Ureter (tissue), 1 donor: ENCODE results near the gene DDX11. TPM values are rescaled to one million over a fixed set of nuclear protein-coding genes. Genes with fewer than 3 reads are reported as not detected.
"Not testable (repeated sequence)": the region's sequence is repeated elsewhere in the genome, so short reads cannot be mapped to it uniquely, and the experiment has no call there.

ENCODE experiments used
- DNase-seq: peaks from one replicate; pipeline ENCODE4 v3.0.0-alpha.2; 2020; ENCODE audit warnings: low spot score
- total RNA-seq: library from RNA; stranded (reverse); gene quantifications from one replicate; pipeline ENCODE4 v1.2.4, GENCODE V29; 2023
- donor health status: DM: yes; HTN: yes; CAD: no.

Gene DDX11
- total RNA-seq, 1 donor from 2014 or later: 37.8 TPM

DNA sequence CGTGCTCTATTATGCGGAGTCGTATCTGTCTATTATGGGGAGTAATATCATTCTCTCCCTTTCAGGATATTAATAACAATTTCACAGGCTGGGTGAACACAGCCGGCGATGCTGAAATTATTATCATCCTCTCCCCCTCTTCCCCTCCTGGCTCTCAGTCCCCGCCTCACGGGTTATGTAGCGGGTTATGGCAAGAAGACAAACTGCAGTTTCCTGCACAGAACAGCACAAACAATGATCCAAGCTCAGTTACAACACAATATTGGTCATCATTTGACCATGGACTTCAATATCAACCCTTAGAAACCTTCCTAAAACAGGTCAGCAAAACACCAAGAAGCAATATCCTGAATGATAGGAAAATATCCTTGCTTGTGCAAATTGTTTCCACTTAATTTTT lies 50.5 kb downstream of the DDX11 start:
- DNase-seq: not testable (repeated sequence)

DNA sequence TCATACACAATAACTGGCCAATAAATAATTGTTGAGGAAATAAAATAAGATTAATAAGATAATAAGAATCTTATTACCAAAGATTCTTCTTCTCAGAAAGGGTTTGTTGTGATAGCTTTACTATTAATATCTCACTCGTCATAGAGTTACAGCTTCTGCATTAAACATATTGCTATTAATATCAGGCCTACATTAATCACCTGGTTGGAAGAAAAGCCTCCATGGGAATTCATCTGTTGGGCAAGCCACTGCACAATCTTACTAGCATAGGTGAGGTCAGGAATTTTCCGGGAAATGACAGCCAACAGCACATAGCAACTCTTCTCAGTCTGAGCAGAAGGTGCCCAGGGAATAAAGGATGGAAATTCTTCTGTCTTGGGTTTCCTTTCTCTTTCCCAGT lies 51.5 kb downstream of the DDX11 start:
- not testable (repeated sequence) for DNase-seq

- not testable (repeated sequence) for DNase-seq
Observed at GRCh38 chr12:31127209-31127848, 53.7 kb downstream of the DDX11 start.

DNA sequence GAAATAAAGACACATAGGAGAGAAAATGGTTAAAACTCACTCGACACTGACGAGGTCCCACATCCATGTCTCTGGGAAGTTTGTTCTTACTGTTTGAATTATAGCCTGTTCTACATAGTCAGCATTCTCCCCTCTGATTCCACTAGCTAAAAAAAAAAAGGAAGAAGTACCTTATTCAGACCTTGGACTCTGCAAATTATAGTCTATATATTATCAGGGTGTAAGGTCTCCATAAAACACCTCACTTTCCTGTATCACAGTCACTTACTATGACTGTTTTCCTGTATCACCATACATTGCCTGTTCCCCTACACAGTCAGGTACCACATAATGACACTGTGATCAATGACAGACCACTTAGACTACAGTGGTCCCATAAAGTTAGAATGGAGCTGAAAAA lies 62.9 kb downstream of the DDX11 start:
- not testable (repeated sequence) for DNase-seq

GRCh38 chr12:31144768-31145167 lies 71.1 kb downstream of the DDX11 start:
- DNase-seq: not testable (repeated sequence)

DNA sequence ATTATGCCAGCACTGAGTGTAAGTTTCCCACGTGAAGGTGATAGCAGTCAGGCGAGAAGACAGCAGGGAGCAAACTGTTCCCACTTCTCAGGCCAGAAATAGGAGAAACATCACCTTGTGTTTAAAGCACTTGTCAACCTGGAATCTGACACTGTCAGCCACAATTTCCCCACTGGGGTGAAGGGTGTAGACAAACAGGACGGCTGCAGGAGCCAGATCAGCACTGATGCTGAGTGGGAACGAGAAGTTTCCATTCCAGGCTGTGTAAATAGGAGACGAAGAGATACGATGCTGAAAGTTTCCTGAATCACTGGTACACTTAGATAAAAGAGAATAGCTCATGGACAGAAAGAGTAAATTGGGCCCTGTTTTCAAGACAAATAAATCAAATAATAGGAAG lies 71.6 kb downstream of the DDX11 start:
- not testable (repeated sequence) for DNase-seq

- DNase-seq: not testable (repeated sequence)
Observed at GRCh38 chr12:31147415-31147814, 73.8 kb downstream of the DDX11 start.

GRCh38 chr12:31150766-31151165 lies 77.1 kb downstream of the DDX11 start:
- not testable (repeated sequence) for DNase-seq

Other genes starting within 250 kb of the DDX11 start
- 3.4 TPM for gene TSPAN11, start 147.1 kb upstream of the DDX11 start, total RNA-seq